Heart left ventricle (tissue), 16 donors: ENCODE measurements around the gene TRIP12. TPM values are rescaled to one million over a fixed set of nuclear protein-coding genes. Genes with fewer than 3 reads are reported as not detected.
"Not testable (repeated sequence)": the region's sequence is repeated elsewhere in the genome, so short reads cannot be mapped to it uniquely, and the experiment has no call there.

Source experiments
- ATAC-seq, 4 donors: fragments of 200-7000 bp; cut with Tn5 transposase; one replicate each; pipeline ENCODE4 v1.9.1; 2020 to 2022; ENCODE audit warnings: moderate library complexity in 4 of 4, mild to moderate bottlenecking in 3 of 4, moderate number of reproducible peaks in 1 of 4
- DNase-seq, 5 donors: peaks; one replicate each; pipeline ENCODE4 v3.0.0-alpha.2; 2020
- H3K27ac ChIP-seq, 12 donors: fragments of 200-600 bp; sonication (generic) in 4 of 12; one replicate each; pipeline versions ENCODE4 v1.5.0 to v1.8.0; 2016 to 2022; ENCODE audit warnings: mild to moderate bottlenecking in 2 of 12
- H3K27me3 ChIP-seq, 9 donors: fragments of 200-600 bp; sonication (generic) in 2 of 9; one replicate each; pipeline versions ENCODE4 v1.5.1 to v1.8.0; 2016 to 2022; ENCODE audit warnings: mild to moderate bottlenecking in 3 of 9
- H3K36me3 ChIP-seq, 9 donors: fragments of 200-600 bp; sonication (generic) in 2 of 9; one replicate each; pipeline versions ENCODE4 v1.5.0 to v1.8.0; 2018 to 2022; ENCODE audit warnings: mild to moderate bottlenecking in 2 of 9
- H3K4me1 ChIP-seq, 12 donors: fragments of 200-600 bp; sonication (generic) in 4 of 12; one replicate each; pipeline versions ENCODE4 v1.5.0 to v1.8.0; 2016 to 2022; ENCODE audit warnings: mild to moderate bottlenecking in 3 of 12
- H3K4me3 ChIP-seq, 12 donors: fragments of 200-600 bp; sonication (generic) in 4 of 12; one replicate each; pipeline versions ENCODE4 v1.5.0 to v1.8.0; 2017 to 2022; ENCODE audit warnings: mild to moderate bottlenecking in 9 of 12, moderate library complexity in 4 of 12
- H3K9me3 ChIP-seq, 12 donors: fragments of 200-600 bp; sonication (generic) in 4 of 12; one replicate each; pipeline versions ENCODE4 v1.5.0 to v1.8.0; 2016 to 2022; ENCODE audit warnings: mild to moderate bottlenecking in 1 of 12
- POLR2A ChIP-seq, 2 donors: fragments of 450-650 bp; IDR thresholded peaks; one replicate each; pipeline ENCODE4 v1.6.1; 2017; ENCODE audit warnings: antibody characterized with exemption in 2 of 2, mild to moderate bottlenecking in 2 of 2, moderate library complexity in 2 of 2
- WGBS, 4 donors: extraction: QIAGEN DNeasy Blood & Tissue Kit in 2 of 4; methylation state at CpG; one replicate each; pipeline versions ENCODE4 v1.1.5 to v1.1.7; 2013 to 2018; 5-methylcytosine and 5-hydroxymethylcytosine counted together
- intact Hi-C, 10 donors: fragments of 100-400 bp; cut with DNase I; formaldehyde crosslinking; loops; one replicate each; pipeline versions ENCODE4 v1.11.1 to v1.14.2; 2022
- polyA plus RNA-seq, 2 donors: library from polyadenylated mRNA; stranded (reverse); fragments of 200-250 nt; gene quantifications; one replicate each; pipeline ENCODE4 v1.2.3, GENCODE V29; 2013
- total RNA-seq, 9 donors: library from RNA; depleted of rRNA in 2 of 9; stranded (reverse); fragments of >200 nt in 2 of 9; fragmentation: NEBNext Ultra II Directional in 3 of 9; extraction: Animal tissue kit (Norgen Biotek cat#: 25700) in 3 of 9; gene quantifications; one replicate each; pipeline versions ENCODE4 v1.1.0 to v1.2.4, GENCODE V29; 2016 to 2023
- TF ChIP-seq, protein P1 (sequence below), 12 donors: fragments of 200-600 bp; sonication (generic) in 4 of 12; IDR thresholded peaks; one replicate each; pipeline versions ENCODE4 v1.5.0 to v1.8.0; 2018 to 2022; ENCODE audit warnings: antibody characterized with exemption in 12 of 12, mild to moderate bottlenecking in 5 of 12
- donor health status: ischemic (EF 13 %, LVEDD 7.1; RV severe dilation, severe dysfunction).
- donor health status: healthy with polysubstance abuse.
- donor health status: DM: no; HTN: yes; CAD: no.
- donor health status: DM: no; HTN: no; CAD: no.
- donor health status: ischemic (EF 25% LVEDD 6.9; RV normal size, moderate dysfunction).
- donor health status: ischemic (EF 25% LVEDD 5.7; RV mildly dilated, moderate dysfunction).
- donor health status: healthy.
- donor health status: DM: yes; HTN: yes; CAD: no.
- donor health status: ischemic (EF 35%, LVEDD 5.7; RV mildly dilated, moderate dysfunction).
- donor health status: nonischemic (EF 11% LVEDD 7.7; RV severe dilation, severe dysfunction).
- donor health status: DM: yes; HTN: yes; CAD: no.
- donor health status: PGD.
- donor health status: ischemic (EF 29% LVEDD 5.4; RV normal size, mild dysfunction).
- donor health status: nonischemic (EF 23%, LVEDD 6.1; RV moderate dilation, normal function).

Gene TRIP12
- total and polyA plus RNA-seq, 11 donors, result 16.1 to 245 (median 193) TPM

DNA sequence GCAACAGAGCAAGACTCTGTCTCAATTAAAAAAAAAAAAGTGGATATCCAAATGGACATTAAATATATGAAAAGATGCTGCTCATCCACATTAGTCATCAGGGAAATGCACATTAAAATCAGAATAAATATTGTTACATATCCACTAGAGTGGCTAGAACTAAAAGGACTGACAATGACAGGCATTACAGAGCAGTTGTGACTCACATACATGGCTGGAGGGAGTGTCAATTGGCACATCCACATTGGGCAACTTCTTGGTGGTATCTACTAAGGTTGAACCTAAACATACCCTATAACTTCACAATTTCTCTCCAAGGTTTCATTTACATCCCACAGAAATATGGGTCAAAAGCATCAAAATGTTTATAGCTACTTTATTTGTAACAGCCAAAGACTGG lies 193.4 kb downstream of the TRIP12 start:
- H3K4me1 ChIP-seq, result peaks cover 0 to 3% (median 0%) of the 10 kb centered on the region in 12 donors
- intact Hi-C loops, result no loop called here
- ATAC-seq (no peak), DNase-seq (no peak)
- H3K4me3 ChIP-seq, result no peak overlapping the region
- TF ChIP-seq, protein P1, sequence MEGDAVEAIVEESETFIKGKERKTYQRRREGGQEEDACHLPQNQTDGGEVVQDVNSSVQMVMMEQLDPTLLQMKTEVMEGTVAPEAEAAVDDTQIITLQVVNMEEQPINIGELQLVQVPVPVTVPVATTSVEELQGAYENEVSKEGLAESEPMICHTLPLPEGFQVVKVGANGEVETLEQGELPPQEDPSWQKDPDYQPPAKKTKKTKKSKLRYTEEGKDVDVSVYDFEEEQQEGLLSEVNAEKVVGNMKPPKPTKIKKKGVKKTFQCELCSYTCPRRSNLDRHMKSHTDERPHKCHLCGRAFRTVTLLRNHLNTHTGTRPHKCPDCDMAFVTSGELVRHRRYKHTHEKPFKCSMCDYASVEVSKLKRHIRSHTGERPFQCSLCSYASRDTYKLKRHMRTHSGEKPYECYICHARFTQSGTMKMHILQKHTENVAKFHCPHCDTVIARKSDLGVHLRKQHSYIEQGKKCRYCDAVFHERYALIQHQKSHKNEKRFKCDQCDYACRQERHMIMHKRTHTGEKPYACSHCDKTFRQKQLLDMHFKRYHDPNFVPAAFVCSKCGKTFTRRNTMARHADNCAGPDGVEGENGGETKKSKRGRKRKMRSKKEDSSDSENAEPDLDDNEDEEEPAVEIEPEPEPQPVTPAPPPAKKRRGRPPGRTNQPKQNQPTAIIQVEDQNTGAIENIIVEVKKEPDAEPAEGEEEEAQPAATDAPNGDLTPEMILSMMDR (IDR thresholded peaks at IDR 0.05), result no peak
- TF ChIP-seq POLR2A (IDR thresholded peaks at IDR 0.05), result no peak
- no peaks in the 10 kb centered on the region for H3K27me3 ChIP-seq
- H3K36me3 ChIP-seq, result no peaks in the 10 kb centered on the region
- H3K9me3 ChIP-seq, result no peaks in the 10 kb centered on the region
- no peak overlapping the region for H3K27ac ChIP-seq

DNA sequence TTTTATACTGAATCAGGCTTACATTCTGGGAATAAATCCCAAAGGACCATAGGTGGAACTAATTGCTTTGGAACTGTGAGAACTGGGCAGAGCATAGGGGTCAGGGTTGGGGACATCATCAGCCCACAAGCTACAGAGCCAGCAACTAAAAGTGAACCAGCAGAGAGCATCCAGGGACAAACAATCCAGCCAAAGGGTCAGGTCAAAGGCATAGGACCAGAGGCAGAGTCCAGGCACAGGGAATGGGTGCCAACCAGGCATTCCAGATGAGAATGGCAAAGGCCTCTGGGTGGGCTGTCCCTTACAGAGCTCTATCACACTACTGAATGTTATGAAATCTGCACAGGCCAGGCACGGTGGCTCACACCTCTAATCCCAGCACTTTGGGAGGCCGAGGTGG lies 195.2 kb downstream of the TRIP12 start:
- intact Hi-C loops, result no loop called here
- no peak for DNase-seq
- no peaks in the 10 kb centered on the region for H3K9me3 ChIP-seq
- no peak for ATAC-seq
- no peaks in the 10 kb centered on the region for H3K4me1 ChIP-seq
- WGBS, 4 donors, result 81 to 100% (median 84%) methylated on average over 2 of the region's 2 CpGs
- H3K27ac ChIP-seq, result no peak overlapping the region
- H3K27me3 ChIP-seq, result peaks cover 0 to 6% (median 0%) of the 10 kb centered on the region in 9 donors
- TF ChIP-seq, protein P1 (IDR thresholded peaks at IDR 0.05), result no peak
- TF ChIP-seq POLR2A (IDR thresholded peaks at IDR 0.05), result no peak
- no peaks in the 10 kb centered on the region for H3K36me3 ChIP-seq
- no peak overlapping the region for H3K4me3 ChIP-seq

DNA sequence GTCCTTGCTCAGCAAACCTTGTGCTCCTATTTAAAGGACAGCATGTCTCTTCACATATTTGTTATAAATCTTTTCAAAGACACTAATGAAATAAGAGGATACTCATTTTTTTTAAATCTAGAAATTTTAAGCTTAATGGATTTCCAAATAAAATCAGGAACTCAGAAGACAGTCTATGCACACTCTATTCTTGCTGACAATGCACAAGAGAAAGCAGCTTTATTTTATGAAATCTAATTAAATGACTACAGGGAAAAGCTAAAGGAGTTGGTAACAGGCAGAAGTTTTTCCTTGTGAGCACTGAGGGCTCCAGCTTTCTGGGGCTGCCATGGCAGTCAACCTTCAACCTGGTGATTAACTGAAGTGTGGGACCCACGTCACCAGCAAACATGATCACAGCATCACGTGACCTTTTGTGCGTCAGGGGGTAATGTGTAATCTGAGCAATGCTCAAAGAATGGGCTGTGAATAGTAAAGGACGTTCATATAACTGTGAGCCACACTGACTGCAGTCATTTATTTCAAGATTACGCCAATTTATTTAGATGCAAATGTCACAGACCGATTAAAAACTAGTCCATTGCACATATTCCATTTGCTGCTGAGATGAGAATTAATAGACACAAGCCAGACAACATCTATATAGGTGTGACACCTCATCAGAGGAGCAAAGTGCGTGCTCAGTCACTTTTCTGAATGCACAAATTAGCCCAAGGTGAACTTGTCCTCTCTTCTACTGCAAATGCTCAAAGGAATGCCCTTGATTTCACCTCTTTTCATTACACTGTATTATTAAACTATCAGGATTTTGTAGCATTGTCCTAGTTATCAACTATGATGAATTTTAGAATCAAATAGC lies 195.9 kb downstream of the TRIP12 start:
- Histone ChIP-seq H3K27ac (no peak overlapping the region), H3K27me3 (peaks cover 0 to 9% (median 0%) of the 10 kb centered on the region in 9 donors), H3K4me3 (no peak overlapping the region), H3K9me3 (no peaks in the 10 kb centered on the region), H3K4me1 (no peaks in the 10 kb centered on the region), H3K36me3 (no peaks in the 10 kb centered on the region)
- intact Hi-C loops, result no loop called here
- no peak for TF ChIP-seq POLR2A (IDR thresholded peaks at IDR 0.05)
- TF ChIP-seq, protein P1 (IDR thresholded peaks at IDR 0.05), result no peak
- peak in 1 of 4 donors; percentile 61 for ATAC-seq
- DNase-seq, result no peak
- WGBS, 4 donors, result 58 to 61% (median 59%) methylated on average over 7 of the region's 7 CpGs

GRCh38 chr2:229723192-229723591 lies 198.6 kb downstream of the TRIP12 start:
- DNase-seq, intact Hi-C loops, H3K27ac ChIP-seq, H3K9me3 ChIP-seq, H3K36me3 ChIP-seq, ATAC-seq, H3K4me1 ChIP-seq, H3K4me3 ChIP-seq: not testable (repeated sequence)
- H3K27me3 ChIP-seq, result peaks cover 0 to 32% (median 10%) of the 10 kb centered on the region in 9 donors
- WGBS, 4 donors, result 79 to 82% (median 81%) methylated on average over 3 of the region's 3 CpGs
